Measurements from ENCODE around the gene ZDHHC14. TPM values are rescaled to one million over a fixed set of nuclear protein-coding genes. Genes with fewer than 3 reads are reported as not detected.

The ZDHHC14 gene
- total and polyA plus RNA-seq, 7 donors, result 2.4 to 12.6 (median 9.6) TPM

- no peaks in the 10 kb centered on the region for H3K4me1 ChIP-seq
- no peaks in the 10 kb centered on the region for H3K36me3 ChIP-seq
- H3K9me3 ChIP-seq, result no peaks in the 10 kb centered on the region
- H3K27me3 ChIP-seq, result no peaks in the 10 kb centered on the region
- no peak overlapping the region for H3K4me3 ChIP-seq
- DNase-seq, result no peak
- no peak overlapping the region for H3K27ac ChIP-seq
- WGBS, 2 donors, result 91 to 92% methylated on average over 2 of the region's 2 CpGs
- intact Hi-C loops (cut with DNase I), result no loop called here
- TF ChIP-seq, protein P1, sequence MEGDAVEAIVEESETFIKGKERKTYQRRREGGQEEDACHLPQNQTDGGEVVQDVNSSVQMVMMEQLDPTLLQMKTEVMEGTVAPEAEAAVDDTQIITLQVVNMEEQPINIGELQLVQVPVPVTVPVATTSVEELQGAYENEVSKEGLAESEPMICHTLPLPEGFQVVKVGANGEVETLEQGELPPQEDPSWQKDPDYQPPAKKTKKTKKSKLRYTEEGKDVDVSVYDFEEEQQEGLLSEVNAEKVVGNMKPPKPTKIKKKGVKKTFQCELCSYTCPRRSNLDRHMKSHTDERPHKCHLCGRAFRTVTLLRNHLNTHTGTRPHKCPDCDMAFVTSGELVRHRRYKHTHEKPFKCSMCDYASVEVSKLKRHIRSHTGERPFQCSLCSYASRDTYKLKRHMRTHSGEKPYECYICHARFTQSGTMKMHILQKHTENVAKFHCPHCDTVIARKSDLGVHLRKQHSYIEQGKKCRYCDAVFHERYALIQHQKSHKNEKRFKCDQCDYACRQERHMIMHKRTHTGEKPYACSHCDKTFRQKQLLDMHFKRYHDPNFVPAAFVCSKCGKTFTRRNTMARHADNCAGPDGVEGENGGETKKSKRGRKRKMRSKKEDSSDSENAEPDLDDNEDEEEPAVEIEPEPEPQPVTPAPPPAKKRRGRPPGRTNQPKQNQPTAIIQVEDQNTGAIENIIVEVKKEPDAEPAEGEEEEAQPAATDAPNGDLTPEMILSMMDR (IDR thresholded peaks at IDR 0.05), result no peak
- no peak for TF ChIP-seq POLR2A (IDR thresholded peaks at IDR 0.05)
- TF ChIP-seq EP300 (IDR thresholded peaks at IDR 0.05), result no peak
- no peak for TF ChIP-seq POLR2AphosphoS5 (IDR thresholded peaks at IDR 0.05)
These were observed 139.1 kb downstream of the ZDHHC14 start for GRCh38 chr6:157520117-157520406.

DNA sequence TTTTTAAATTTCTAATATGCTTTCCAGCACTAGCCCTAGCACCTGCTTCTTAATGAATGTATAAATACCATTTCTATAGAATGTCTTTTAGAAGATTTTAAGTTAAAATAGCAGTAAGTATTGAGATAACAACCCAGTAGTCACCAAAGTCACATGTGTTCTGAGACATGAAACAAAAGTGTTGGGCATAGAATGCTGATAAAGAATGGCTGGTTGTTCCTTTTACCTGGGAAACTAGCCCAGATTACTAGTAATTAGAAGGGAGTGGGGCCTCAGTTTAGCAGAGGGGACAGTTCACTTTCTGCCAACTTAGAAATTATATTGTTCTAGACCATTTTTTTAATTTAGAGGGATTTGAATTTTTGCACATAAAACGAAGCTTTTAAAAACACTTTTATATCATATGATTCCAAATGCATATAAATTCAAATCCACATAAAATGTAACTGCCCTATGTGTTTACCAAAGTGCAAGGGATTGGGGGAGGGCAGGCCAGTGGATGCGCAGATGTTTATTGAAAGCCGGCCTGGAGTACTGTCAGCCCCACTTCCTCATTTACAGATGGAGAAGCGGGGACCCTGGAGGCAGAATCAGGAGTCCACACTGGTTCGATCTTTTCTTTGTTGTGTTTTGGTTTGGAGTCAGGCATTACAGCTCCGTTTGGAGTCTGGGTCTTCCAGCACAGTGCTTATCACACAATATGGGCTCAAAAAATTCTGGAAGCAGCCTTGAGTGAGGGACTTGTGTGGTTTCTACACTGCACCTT, 139.8 kb downstream of the ZDHHC14 start:
- no peaks in the 10 kb centered on the region for H3K9me3 ChIP-seq
- no peaks in the 10 kb centered on the region for H3K27me3 ChIP-seq
- no peak overlapping the region for H3K27ac ChIP-seq
- no peak for DNase-seq
- H3K36me3 ChIP-seq, result no peaks in the 10 kb centered on the region
- TF ChIP-seq POLR2AphosphoS5 (IDR thresholded peaks at IDR 0.05), result no peak
- TF ChIP-seq EP300 (IDR thresholded peaks at IDR 0.05), result no peak
- TF ChIP-seq, protein P1 (IDR thresholded peaks at IDR 0.05), result no peak
- no peak for TF ChIP-seq POLR2A (IDR thresholded peaks at IDR 0.05)
- no peak overlapping the region for H3K4me3 ChIP-seq
- no peaks in the 10 kb centered on the region for H3K4me1 ChIP-seq
- intact Hi-C loops (cut with DNase I), result no loop called here
- 79 to 80% methylated on average over 6 of the region's 6 CpGs for WGBS, 2 donors

GRCh38 chr6:157521362-157522335, 140.7 kb downstream of the ZDHHC14 start:
- WGBS, 2 donors, result 90 to 92% methylated on average over 10 of the region's 10 CpGs
- no peak overlapping the region for H3K27ac ChIP-seq
- H3K4me1 ChIP-seq, result no peaks in the 10 kb centered on the region
- TF ChIP-seq, protein P1 (IDR thresholded peaks at IDR 0.05), result no peak
- TF ChIP-seq EP300 (IDR thresholded peaks at IDR 0.05) (no peak), POLR2AphosphoS5 (IDR thresholded peaks at IDR 0.05) (no peak), POLR2A (IDR thresholded peaks at IDR 0.05) (no peak)
- no peaks in the 10 kb centered on the region for H3K36me3 ChIP-seq
- H3K9me3 ChIP-seq, result no peaks in the 10 kb centered on the region
- no peaks in the 10 kb centered on the region for H3K27me3 ChIP-seq
- intact Hi-C loops (cut with DNase I), result no loop called here
- H3K4me3 ChIP-seq, result no peak overlapping the region
- DNase-seq, result no peak

DNA sequence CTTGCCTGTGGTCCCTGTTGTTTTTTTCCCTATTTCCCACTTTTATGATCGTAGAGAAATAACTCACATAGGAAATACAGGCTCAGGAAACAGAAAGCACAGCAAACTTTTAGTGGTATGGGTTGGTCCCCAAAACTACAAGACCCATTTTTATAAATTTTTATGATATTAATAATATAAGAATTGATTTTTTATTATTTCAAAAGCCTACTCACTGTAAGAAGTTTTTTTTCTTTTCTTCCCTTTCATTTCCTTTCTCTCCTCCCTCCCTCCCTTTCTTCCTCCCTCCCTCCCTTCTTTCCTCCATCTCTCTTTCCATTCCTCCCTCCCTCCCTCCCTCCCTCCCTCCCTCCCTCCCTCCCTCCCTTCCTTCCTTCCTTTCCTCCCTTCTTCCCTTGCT, 141.5 kb downstream of the ZDHHC14 start:
- Histone ChIP-seq H3K4me3 (no peak overlapping the region), H3K9me3 (no peaks in the 10 kb centered on the region)
- TF ChIP-seq POLR2A (IDR thresholded peaks at IDR 0.05) (no peak), EP300 (IDR thresholded peaks at IDR 0.05) (no peak), POLR2AphosphoS5 (IDR thresholded peaks at IDR 0.05) (no peak)

GRCh38 chr6:157524735-157525134, 143.7 kb downstream of the ZDHHC14 start:
- Histone ChIP-seq H3K4me1 (peaks cover 0 to 7% (median 0%) of the 10 kb centered on the region in 4 donors), H3K36me3 (no peaks in the 10 kb centered on the region), H3K27ac (no peak overlapping the region), H3K27me3 (no peaks in the 10 kb centered on the region), H3K4me3 (no peak overlapping the region), H3K9me3 (no peaks in the 10 kb centered on the region)
- intact Hi-C loops (cut with DNase I), result no loop called here
- WGBS, 2 donors, result 97% methylated on average over 2 of the region's 2 CpGs
- TF ChIP-seq, protein P1 (IDR thresholded peaks at IDR 0.05), result no peak
- TF ChIP-seq POLR2A (IDR thresholded peaks at IDR 0.05), result no peak
- TF ChIP-seq POLR2AphosphoS5 (IDR thresholded peaks at IDR 0.05), result no peak
- TF ChIP-seq EP300 (IDR thresholded peaks at IDR 0.05), result no peak
- DNase-seq, result no peak

More for the DNA sequence above, 141.5 kb downstream of the ZDHHC14 start:
- 92 to 95% methylated on average over 1 of the region's 1 CpG for WGBS, 2 donors
- intact Hi-C loops (cut with DNase I), result no loop called here
- Histone ChIP-seq H3K36me3 (no peaks in the 10 kb centered on the region), H3K4me1 (peaks cover 0 to 7% (median 0%) of the 10 kb centered on the region in 4 donors), H3K27ac (no peak overlapping the region), H3K27me3 (no peaks in the 10 kb centered on the region)
- no peak for DNase-seq
